HFFc6 (cell line): ENCODE results near the gene ANTXRL. TPM values are rescaled to one million over a fixed set of nuclear protein-coding genes. Genes with fewer than 3 reads are reported as not detected.

Experiments used
- DNase-seq: peaks from one replicate; pipeline ENCODE4 v3.0.0-alpha.2; 2018
- H3K27ac Mint-ChIP-seq: 2 replicates; pipeline ENCODE4 v1.8.0; 2020; ENCODE audit warnings: mild to moderate bottlenecking, mixed read lengths
- H3K27me3 Mint-ChIP-seq: 2 replicates; pipeline ENCODE4 v1.8.0; 2021; ENCODE audit warnings: mild to moderate bottlenecking, moderate library complexity, mixed read lengths; ENCODE audit not compliant: insufficient read depth
- H3K36me3 Mint-ChIP-seq: 2 replicates; pipeline ENCODE4 v1.8.0; 2021; ENCODE audit warnings: low read depth, mixed read lengths
- H3K4me1 Mint-ChIP-seq: 2 replicates; pipeline ENCODE4 v1.8.0; 2020; ENCODE audit warnings: low read depth, mixed read lengths
- H3K4me3 Mint-ChIP-seq: 2 replicates; pipeline ENCODE4 v1.8.0; 2020; ENCODE audit warnings: mild to moderate bottlenecking, moderate library complexity, mixed read lengths
- H3K9me3 Mint-ChIP-seq: 2 replicates; pipeline ENCODE4 v1.8.0; 2020; ENCODE audit warnings: mild to moderate bottlenecking, mixed read lengths
- CTCF ChIP-seq: fragments of 200-600 bp; sonication (generic); IDR thresholded peaks from 2 replicates; pipeline ENCODE4 v1.5.0; 2021; ENCODE audit warnings: antibody characterized with exemption, mild to moderate bottlenecking
- long read RNA-seq: library from polyadenylated mRNA; unstranded; transcript quantifications from one replicate; pipeline ENCODE4 v2.0.0, GENCODE V29; 2019
- total RNA-seq, 6 experiments: library from RNA; stranded (reverse); fragmentation: NEBNext Ultra II Directional; extraction: Animal tissue kit (Norgen Biotek cat#: 25700); gene quantifications; 2 replicates in 1 of 6; 3 replicates in 5 of 6; pipeline ENCODE4 v1.2.3, GENCODE V29; 2021

Gene ANTXRL
- not detected for total RNA-seq
- long read RNA-seq: 0 reads

- H3K27ac Mint-ChIP-seq: no peak within 1 kb of the TSS
- peaks cover 13% of the 10 kb centered on the region for H3K27me3 Mint-ChIP-seq
- H3K4me1 Mint-ChIP-seq: peaks cover 22% of the 10 kb centered on the region
- DNase-seq: no peak
- no peaks in the 10 kb centered on the region for H3K36me3 Mint-ChIP-seq
- no peak within 1 kb of the TSS; the same call in 1 of the 2 replicates for H3K4me3 Mint-ChIP-seq
- TF ChIP-seq CTCF: no peak
- H3K9me3 Mint-ChIP-seq: no peaks in the 10 kb centered on the region
Measured at GRCh38 chr10:46286991-46287693, at the start of gene ANTXRL. Gene ANTXRL (plus strand): TSS chr10:46286997. CDS start chr10:46287263, 266 bp downstream.

- peaks cover 16% of the 10 kb centered on the region for H3K4me1 Mint-ChIP-seq
- peak; percentile 17 for DNase-seq
- H3K27me3 Mint-ChIP-seq: peaks cover 16% of the 10 kb centered on the region
- no peaks in the 10 kb centered on the region; the same call in 1 of the 2 replicates for H3K9me3 Mint-ChIP-seq
- H3K4me3 Mint-ChIP-seq: no peak overlapping the region; the same call in 1 of the 2 replicates
- peaks cover 6% of the 10 kb centered on the region; the same call in 1 of the 2 replicates for H3K36me3 Mint-ChIP-seq
- no peak for TF ChIP-seq CTCF
- no peak overlapping the region for H3K27ac Mint-ChIP-seq
Measured at GRCh38 chr10:46237815-46238510, 48.8 kb upstream of the ANTXRL start.

- peaks cover 16% of the 10 kb centered on the region for H3K4me1 Mint-ChIP-seq
- H3K27me3 Mint-ChIP-seq: peaks cover 18% of the 10 kb centered on the region
- H3K27ac Mint-ChIP-seq: no peak overlapping the region
- H3K4me3 Mint-ChIP-seq: no peak overlapping the region
- no peak for TF ChIP-seq CTCF
- DNase-seq: no peak
- peaks cover 6% of the 10 kb centered on the region; the same call in 1 of the 2 replicates for H3K36me3 Mint-ChIP-seq
- H3K9me3 Mint-ChIP-seq: no peaks in the 10 kb centered on the region; the same call in 1 of the 2 replicates
Measured at GRCh38 chr10:46239247-46239646, 47.5 kb upstream of the ANTXRL start.

- H3K4me1 Mint-ChIP-seq: peaks cover 16% of the 10 kb centered on the region
Measured at GRCh38 chr10:46239993-46240683, 46.7 kb upstream of the ANTXRL start.

More at GRCh38 chr10:46239993-46240683, 46.7 kb upstream of the ANTXRL start:
- H3K9me3 Mint-ChIP-seq: no peaks in the 10 kb centered on the region; the same call in 1 of the 2 replicates
- H3K4me3 Mint-ChIP-seq: no peak overlapping the region
- no peak for DNase-seq
- TF ChIP-seq CTCF: no peak
- H3K27me3 Mint-ChIP-seq: peaks cover 15% of the 10 kb centered on the region
- no peak overlapping the region for H3K27ac Mint-ChIP-seq
- H3K36me3 Mint-ChIP-seq: peaks cover 6% of the 10 kb centered on the region; the same call in 1 of the 2 replicates
